ENCODE measurements around the gene MAP3K6. TPM values are rescaled to one million over a fixed set of nuclear protein-coding genes. Genes with fewer than 3 reads are reported as not detected.

The MAP3K6 gene
- total RNA-seq, 1 experiment from 2014 or later, result 25.1 TPM

DNA sequence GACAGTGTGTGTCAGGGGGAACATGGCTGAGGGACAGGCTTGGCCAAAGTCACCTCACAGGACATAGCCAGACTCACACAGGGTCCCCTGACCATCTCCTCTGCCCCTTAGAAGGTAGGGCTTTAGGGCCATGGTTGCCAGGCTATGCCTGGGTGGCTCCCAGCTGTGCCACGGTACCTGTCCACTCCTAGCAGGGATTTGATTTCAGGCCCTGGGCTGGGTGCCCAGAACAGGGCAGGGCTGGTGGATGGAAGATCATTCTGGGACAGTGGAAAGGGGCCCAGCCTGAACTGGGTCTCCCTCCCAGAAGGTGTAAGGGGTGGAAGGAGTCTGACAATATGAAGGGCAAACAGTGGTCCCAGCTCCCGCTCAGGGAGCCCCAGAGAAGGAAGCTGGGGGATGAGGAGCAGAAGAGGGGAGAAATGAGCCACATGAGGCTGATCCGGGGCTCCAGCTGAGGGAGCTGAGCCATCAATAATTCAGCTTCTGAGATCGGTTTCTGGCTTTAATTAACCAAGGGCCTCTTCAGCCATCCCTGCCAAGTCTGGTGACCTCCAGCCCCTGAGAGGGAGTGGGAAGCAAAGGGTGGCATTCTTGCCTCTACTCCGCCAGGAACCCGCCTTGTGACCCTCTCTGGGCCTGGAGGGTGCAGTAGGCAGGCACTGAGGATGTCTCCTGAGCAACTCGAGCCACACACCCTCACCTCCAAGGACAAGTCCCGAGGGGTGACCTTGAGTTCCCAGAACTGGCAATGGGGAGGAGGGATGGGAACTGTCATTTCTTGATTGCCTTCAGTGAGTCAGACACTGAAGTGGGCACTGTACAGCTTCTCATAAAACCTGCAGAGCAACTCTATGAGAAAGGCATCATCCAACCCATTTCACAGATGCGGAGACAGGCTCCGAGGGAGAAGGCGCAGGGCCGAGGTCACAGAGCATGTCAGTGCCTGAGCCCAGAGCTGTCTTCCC is 14.3 kb upstream of the MAP3K6 start:
- H3K4me1 ChIP-seq (replicated peaks; ENCODE audit: insufficient read depth), result no peaks in the 10 kb centered on the region
- no peak overlapping the region for H3K27ac ChIP-seq
- no peak overlapping the region for H3K4me2 ChIP-seq
- H3K79me2 ChIP-seq (ENCODE audit: low read depth), result no peaks in the 10 kb centered on the region
- no peaks in the 10 kb centered on the region for H3K9me3 ChIP-seq (ENCODE audit: insufficient read depth, low read depth)
- no peak overlapping the region for H3K4me3 ChIP-seq
- H3F3A ChIP-seq (ENCODE audit: insufficient read depth, low read depth), result no peaks in the 10 kb centered on the region
- H4K20me1 ChIP-seq (ENCODE audit: insufficient read depth), result no peaks in the 10 kb centered on the region
- H3K36me3 ChIP-seq (ENCODE audit: low read depth), result no peaks in the 10 kb centered on the region
- intact Hi-C loops (cut with micrococcal nuclease; ENCODE audit: unreplicated experiment), result no loop called here
- no peak overlapping the region for H2AFZ ChIP-seq
- POLR2A ChIA-PET (ENCODE audit: unreplicated experiment), result no interaction called here
- DNase-seq, result no peak
- no TSS peak for BruUV-seq (replicated peaks)
- H3K9me2 ChIP-seq (ENCODE audit: insufficient read depth), result no peaks in the 10 kb centered on the region
- TF ChIP-seq, protein P1, sequence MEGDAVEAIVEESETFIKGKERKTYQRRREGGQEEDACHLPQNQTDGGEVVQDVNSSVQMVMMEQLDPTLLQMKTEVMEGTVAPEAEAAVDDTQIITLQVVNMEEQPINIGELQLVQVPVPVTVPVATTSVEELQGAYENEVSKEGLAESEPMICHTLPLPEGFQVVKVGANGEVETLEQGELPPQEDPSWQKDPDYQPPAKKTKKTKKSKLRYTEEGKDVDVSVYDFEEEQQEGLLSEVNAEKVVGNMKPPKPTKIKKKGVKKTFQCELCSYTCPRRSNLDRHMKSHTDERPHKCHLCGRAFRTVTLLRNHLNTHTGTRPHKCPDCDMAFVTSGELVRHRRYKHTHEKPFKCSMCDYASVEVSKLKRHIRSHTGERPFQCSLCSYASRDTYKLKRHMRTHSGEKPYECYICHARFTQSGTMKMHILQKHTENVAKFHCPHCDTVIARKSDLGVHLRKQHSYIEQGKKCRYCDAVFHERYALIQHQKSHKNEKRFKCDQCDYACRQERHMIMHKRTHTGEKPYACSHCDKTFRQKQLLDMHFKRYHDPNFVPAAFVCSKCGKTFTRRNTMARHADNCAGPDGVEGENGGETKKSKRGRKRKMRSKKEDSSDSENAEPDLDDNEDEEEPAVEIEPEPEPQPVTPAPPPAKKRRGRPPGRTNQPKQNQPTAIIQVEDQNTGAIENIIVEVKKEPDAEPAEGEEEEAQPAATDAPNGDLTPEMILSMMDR (conservative IDR thresholded peaks at IDR 0.05), result no peak
- TF ChIP-seq EZH2 (IDR thresholded peaks at IDR 0.05; ENCODE audit: low read depth), result no peak
- CTCF ChIA-PET, result interaction anchor here (1.4 kb wide), 1 partner anchor 12 kb away, joined by 4 read pairs; no protein-coding TSS in a partner anchor
- no peaks in the 10 kb centered on the region for H3K27me3 ChIP-seq (ENCODE audit: insufficient read depth, low read depth)

- H3K4me3 ChIP-seq, result no peak overlapping the region
- no peak overlapping the region for H3K27ac ChIP-seq
- H3K79me2 ChIP-seq (ENCODE audit: low read depth), result no peaks in the 10 kb centered on the region
- no peak overlapping the region for H2AFZ ChIP-seq
- no peak overlapping the region for H3K4me2 ChIP-seq
- no peak for DNase-seq
- no peaks in the 10 kb centered on the region for H4K20me1 ChIP-seq (ENCODE audit: insufficient read depth)
- POLR2A ChIA-PET (ENCODE audit: unreplicated experiment), result no interaction called here
- no TSS peak for BruUV-seq (replicated peaks)
- H3K27me3 ChIP-seq (ENCODE audit: insufficient read depth, low read depth), result no peaks in the 10 kb centered on the region
- no peaks in the 10 kb centered on the region for H3F3A ChIP-seq (ENCODE audit: insufficient read depth, low read depth)
- H3K36me3 ChIP-seq (ENCODE audit: low read depth), result no peaks in the 10 kb centered on the region
- no peaks in the 10 kb centered on the region for H3K9me3 ChIP-seq (ENCODE audit: insufficient read depth, low read depth)
- H3K9me2 ChIP-seq (ENCODE audit: insufficient read depth), result no peaks in the 10 kb centered on the region
- CTCF ChIA-PET, result no interaction called here
- TF ChIP-seq, protein P1 (conservative IDR thresholded peaks at IDR 0.05), result no peak
- no peak for TF ChIP-seq EZH2 (IDR thresholded peaks at IDR 0.05; ENCODE audit: low read depth)
- no peaks in the 10 kb centered on the region for H3K4me1 ChIP-seq (replicated peaks; ENCODE audit: insufficient read depth)
- intact Hi-C loops (cut with micrococcal nuclease; ENCODE audit: unreplicated experiment), result no loop called here
Observed at GRCh38 chr1:27380224-27380623, 13.5 kb upstream of the MAP3K6 start.

DNA sequence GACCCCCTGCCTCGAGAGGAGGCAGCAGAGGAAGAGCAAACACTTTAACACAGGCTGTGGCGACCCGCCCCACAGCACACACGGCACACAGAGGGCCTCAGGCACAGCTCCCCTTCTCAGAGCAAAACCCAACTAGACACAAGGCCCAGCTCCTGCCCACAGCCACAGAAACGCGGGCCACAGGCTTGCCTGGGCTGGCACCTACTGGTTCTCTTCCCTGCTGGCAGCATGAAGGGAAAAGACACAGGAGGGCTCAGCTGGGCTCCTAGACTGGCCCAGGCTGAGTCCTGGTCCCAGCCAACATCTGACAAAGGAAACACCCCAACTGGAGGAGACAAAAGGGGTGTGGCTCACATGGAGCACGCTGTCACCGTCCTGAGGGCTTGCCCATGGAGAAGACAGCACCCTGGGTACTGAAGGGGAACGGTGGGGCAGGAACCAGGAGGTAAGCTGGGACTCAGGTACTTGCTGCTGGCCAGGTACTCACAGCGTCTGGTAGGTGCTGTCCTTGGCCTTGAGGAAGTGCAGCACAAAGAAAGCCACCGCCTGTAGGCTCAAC is 12.9 kb upstream of the MAP3K6 start:
- Histone ChIP-seq H3K27ac (no peak overlapping the region), H3K4me1 (replicated peaks; ENCODE audit: insufficient read depth) (no peaks in the 10 kb centered on the region), H2AFZ (no peak overlapping the region), H3K4me2 (no peak overlapping the region), H3F3A (ENCODE audit: insufficient read depth, low read depth) (no peaks in the 10 kb centered on the region), H3K27me3 (ENCODE audit: insufficient read depth, low read depth) (no peaks in the 10 kb centered on the region), H3K4me3 (no peak overlapping the region), H3K36me3 (ENCODE audit: low read depth) (no peaks in the 10 kb centered on the region), H3K79me2 (ENCODE audit: low read depth) (no peaks in the 10 kb centered on the region), H3K9me2 (ENCODE audit: insufficient read depth) (no peaks in the 10 kb centered on the region), H3K9me3 (ENCODE audit: insufficient read depth, low read depth) (no peaks in the 10 kb centered on the region), H4K20me1 (ENCODE audit: insufficient read depth) (no peaks in the 10 kb centered on the region)
- POLR2A ChIA-PET (ENCODE audit: unreplicated experiment), result no interaction called here
- intact Hi-C loops (cut with micrococcal nuclease; ENCODE audit: unreplicated experiment), result no loop called here
- no TSS peak for BruUV-seq (replicated peaks)
- no peak for TF ChIP-seq EZH2 (IDR thresholded peaks at IDR 0.05; ENCODE audit: low read depth)
- TF ChIP-seq, protein P1 (conservative IDR thresholded peaks at IDR 0.05), result no peak
- CTCF ChIA-PET, result interaction anchor here (0.6 kb wide), 1 partner anchor 290 kb away, joined by 3 read pairs; no protein-coding TSS in a partner anchor
- no peak for DNase-seq

Measured in PC-9 (cell line).